Measurements from ENCODE around the gene DOK6. TPM values are rescaled to one million over a fixed set of nuclear protein-coding genes. Genes with fewer than 3 reads are reported as not detected.
"Not testable (repeated sequence)": the region's sequence is repeated elsewhere in the genome, so short reads cannot be mapped to it uniquely, and the experiment has no call there.

Gene DOK6
- total RNA-seq, 1 donor from 2014 or later: 3.2 TPM

DNA sequence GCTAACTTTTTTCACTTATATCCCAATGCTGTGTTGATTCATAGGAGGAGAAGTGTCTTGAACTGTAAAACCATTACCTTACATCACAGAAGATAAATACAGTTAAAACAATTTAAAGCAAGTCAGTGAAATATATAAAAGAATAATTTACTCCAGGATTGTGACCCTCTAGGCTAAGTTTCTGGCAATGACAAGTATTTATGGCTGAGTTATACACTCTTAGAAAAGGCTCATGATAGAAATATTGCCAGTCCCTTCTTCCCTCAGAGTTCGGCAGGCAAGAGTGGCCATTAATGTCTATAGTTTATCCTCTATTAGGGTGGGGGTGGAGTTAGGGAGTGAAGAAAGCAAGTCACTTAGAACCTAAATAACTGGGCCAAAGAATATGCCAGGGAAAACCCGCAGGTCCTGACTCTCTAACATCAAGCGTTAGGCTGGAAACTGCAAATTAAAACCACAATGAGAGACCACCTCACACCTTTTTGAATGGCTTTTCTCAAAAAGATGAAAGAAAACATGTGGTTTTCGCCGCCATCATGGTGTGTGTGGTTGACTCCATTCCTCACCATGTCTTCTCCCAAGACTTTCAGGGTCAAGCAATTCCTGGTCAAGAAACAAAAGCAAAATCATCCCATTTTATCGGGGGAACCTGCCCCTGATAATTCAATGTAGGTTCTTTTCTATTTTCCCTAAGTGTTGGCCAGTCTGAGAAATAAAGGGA is 477.7 kb downstream of the DOK6 start:
- Histone ChIP-seq H3K27ac (no peak overlapping the region), H3K9me3 (no peaks in the 10 kb centered on the region), H3K36me3 (no peaks in the 10 kb centered on the region), H3K27me3 (ENCODE audit: low read depth) (no peaks in the 10 kb centered on the region), H3K4me3 (no peak overlapping the region), H3K4me1 (no peaks in the 10 kb centered on the region)
- ATAC-seq (no peak), DNase-seq (no peak)
- intact Hi-C loops (cut with DNase I): no loop called here
- TF ChIP-seq, protein P1, sequence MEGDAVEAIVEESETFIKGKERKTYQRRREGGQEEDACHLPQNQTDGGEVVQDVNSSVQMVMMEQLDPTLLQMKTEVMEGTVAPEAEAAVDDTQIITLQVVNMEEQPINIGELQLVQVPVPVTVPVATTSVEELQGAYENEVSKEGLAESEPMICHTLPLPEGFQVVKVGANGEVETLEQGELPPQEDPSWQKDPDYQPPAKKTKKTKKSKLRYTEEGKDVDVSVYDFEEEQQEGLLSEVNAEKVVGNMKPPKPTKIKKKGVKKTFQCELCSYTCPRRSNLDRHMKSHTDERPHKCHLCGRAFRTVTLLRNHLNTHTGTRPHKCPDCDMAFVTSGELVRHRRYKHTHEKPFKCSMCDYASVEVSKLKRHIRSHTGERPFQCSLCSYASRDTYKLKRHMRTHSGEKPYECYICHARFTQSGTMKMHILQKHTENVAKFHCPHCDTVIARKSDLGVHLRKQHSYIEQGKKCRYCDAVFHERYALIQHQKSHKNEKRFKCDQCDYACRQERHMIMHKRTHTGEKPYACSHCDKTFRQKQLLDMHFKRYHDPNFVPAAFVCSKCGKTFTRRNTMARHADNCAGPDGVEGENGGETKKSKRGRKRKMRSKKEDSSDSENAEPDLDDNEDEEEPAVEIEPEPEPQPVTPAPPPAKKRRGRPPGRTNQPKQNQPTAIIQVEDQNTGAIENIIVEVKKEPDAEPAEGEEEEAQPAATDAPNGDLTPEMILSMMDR (IDR thresholded peaks at IDR 0.05): no peak

DNA sequence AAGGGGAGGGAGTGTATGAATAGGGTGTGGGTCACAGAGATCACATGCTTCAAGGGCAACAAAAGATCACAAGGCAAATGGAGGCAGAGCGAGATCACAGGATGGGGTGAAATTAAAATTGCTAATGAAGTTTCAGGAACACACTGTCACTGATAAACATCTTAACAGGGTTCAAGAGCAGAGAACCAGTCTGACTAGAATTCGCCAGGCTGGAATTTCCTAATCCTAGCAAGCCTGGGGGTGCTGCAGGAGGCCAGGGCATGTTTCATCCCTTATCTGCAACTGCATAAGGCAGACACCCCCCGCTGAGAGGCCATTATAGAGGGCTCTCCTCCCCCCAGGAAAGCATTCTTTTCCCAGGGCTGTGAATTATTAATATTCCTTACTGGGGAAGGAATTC is 478.4 kb downstream of the DOK6 start:
- intact Hi-C loops (cut with DNase I); H3K27ac ChIP-seq; H3K4me1 ChIP-seq; H3K36me3 ChIP-seq; DNase-seq; ATAC-seq; H3K9me3 ChIP-seq; H3K27me3 ChIP-seq (ENCODE audit: low read depth); H3K4me3 ChIP-seq: not testable (repeated sequence)

DNA sequence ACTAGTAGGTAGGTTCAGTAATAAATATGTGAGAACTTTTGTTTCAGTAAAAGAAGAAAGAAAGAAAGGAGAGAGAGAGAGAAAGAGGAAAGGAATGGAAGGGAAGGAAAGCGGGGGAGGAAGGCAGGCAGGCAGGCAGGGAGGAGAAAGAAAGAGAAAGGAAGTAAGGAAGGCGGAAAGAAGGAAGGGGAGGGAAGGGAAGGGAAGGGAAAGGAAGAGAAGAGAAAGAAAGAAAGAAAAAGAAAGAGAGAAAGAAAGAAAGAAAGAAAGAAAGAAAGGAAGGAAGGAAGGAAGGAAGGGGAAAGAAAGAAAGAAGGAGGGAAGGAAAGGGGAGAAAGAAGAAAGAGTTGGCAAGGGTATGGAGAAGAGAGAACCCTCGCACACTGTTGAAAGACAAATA is 479.4 kb downstream of the DOK6 start:
- no peak overlapping the region for H3K27ac ChIP-seq
- intact Hi-C loops (cut with DNase I): no loop called here
- H3K9me3 ChIP-seq: no peaks in the 10 kb centered on the region
- no peak overlapping the region for H3K4me3 ChIP-seq
- no peaks in the 10 kb centered on the region for H3K27me3 ChIP-seq (ENCODE audit: low read depth)
- H3K4me1 ChIP-seq: no peaks in the 10 kb centered on the region
- TF ChIP-seq, protein P1 (IDR thresholded peaks at IDR 0.05): no peak
- no peak for DNase-seq
- H3K36me3 ChIP-seq: no peaks in the 10 kb centered on the region
- no peak for ATAC-seq

DNA sequence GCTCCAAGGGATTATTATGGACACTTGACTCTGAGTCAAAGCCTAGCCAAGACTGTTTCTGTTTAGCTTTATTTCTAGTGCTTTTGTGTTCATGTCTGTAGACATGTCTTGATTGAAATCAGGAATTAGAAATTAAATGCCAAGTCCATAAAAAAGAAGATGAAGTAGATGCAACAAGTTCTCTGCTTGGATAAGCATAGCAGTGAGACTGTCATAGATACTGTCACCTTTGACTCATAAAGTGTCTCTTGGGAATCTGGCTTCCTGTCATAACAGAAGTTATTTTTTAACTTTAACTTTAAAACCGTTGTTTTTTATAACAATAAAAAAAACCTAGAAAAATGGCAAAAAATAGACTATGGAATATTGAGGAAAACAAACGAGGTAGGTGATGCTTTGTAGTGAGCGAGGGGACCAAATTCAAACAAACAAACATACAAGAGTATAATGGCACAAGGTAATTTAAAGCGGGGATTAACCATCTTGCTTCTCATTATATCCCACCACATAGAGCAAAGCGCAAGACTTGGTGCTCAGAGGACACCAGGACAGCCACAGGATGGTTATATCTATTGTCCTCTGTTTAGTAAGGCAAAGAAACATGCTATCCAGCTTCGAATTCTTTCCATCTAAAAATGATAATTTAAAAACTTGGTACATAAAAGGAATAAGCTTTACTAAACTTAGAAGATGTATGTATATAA is 482.4 kb downstream of the DOK6 start:
- intact Hi-C loops (cut with DNase I): no loop called here
- DNase-seq: no peak

DNA sequence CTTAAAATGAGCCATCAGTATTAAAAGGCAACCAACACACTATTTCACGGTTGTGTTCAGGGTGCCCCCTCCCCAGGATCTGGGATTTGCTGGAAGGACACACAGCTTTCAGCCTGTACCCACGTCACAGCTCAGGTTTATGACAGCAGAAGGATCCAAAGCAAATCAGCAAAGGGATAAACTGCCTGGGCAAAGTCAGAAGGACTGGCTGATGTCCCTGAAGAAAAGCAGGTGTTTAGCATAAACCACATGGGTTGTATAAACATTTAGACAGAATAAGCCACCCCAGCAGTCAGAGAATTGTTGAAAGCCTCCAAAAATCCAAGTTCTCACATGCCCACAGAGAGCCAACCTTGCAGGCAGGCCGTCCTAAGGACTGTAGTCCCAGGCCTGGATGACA is 483.1 kb downstream of the DOK6 start:
- no peak for ATAC-seq
- DNase-seq: no peak
- intact Hi-C loops (cut with DNase I): no loop called here

More for the DNA sequence above, 482.4 kb downstream of the DOK6 start:
- Histone ChIP-seq H3K36me3 (no peaks in the 10 kb centered on the region), H3K9me3 (no peaks in the 10 kb centered on the region), H3K27ac (no peak overlapping the region), H3K27me3 (ENCODE audit: low read depth) (no peaks in the 10 kb centered on the region), H3K4me1 (no peaks in the 10 kb centered on the region), H3K4me3 (no peak overlapping the region)
- ATAC-seq: no peak
- TF ChIP-seq, protein P1 (IDR thresholded peaks at IDR 0.05): no peak

More for the DNA sequence above, 483.1 kb downstream of the DOK6 start:
- no peak overlapping the region for H3K27ac ChIP-seq
- no peak overlapping the region for H3K4me3 ChIP-seq
- H3K27me3 ChIP-seq (ENCODE audit: low read depth): no peaks in the 10 kb centered on the region
- H3K36me3 ChIP-seq: no peaks in the 10 kb centered on the region
- H3K4me1 ChIP-seq: no peaks in the 10 kb centered on the region
- TF ChIP-seq, protein P1 (IDR thresholded peaks at IDR 0.05): no peak
- H3K9me3 ChIP-seq: no peaks in the 10 kb centered on the region

Data from lower lobe of right lung (tissue), 2 donors.